Esophagus (tissue), 2 donors: ENCODE results near the gene CEMIP. TPM values are rescaled to one million over a fixed set of nuclear protein-coding genes. Genes with fewer than 3 reads are reported as not detected.

Experiments used
- H3K27ac ChIP-seq, 2 donors: one replicate each; pipeline ENCODE4 v1.5.1; 2013; ENCODE audit warnings: low read depth in 2 of 2, mild to moderate bottlenecking in 2 of 2, inconsistent platforms in 1 of 2, low read length in 1 of 2, moderate library complexity in 1 of 2
- H3K27me3 ChIP-seq, 2 donors: one replicate each; pipeline ENCODE4 v1.6.1; 2013; ENCODE audit warnings: low read length in 2 of 2, control low read depth in 1 of 2, mild to moderate bottlenecking in 1 of 2; ENCODE audit not compliant: insufficient read depth in 2 of 2, control insufficient read depth in 1 of 2
- H3K36me3 ChIP-seq, 2 donors: one replicate each; pipeline ENCODE4 v1.6.1; 2013; ENCODE audit warnings: low read length in 1 of 2; ENCODE audit not compliant: control insufficient read depth in 2 of 2, insufficient read depth in 2 of 2
- H3K4me1 ChIP-seq, 2 donors: one replicate each; pipeline ENCODE4 v1.6.1; 2013; ENCODE audit warnings: low read length in 1 of 2; ENCODE audit not compliant: control insufficient read depth in 2 of 2, insufficient read depth in 2 of 2
- H3K4me3 ChIP-seq, 2 donors: one replicate each; pipeline ENCODE4 v1.5.1; 2013; ENCODE audit warnings: low read length in 2 of 2, mild to moderate bottlenecking in 2 of 2, low read depth in 1 of 2, moderate library complexity in 1 of 2
- H3K9me3 ChIP-seq, 2 donors: one replicate each; pipeline ENCODE4 v1.6.1; 2013; ENCODE audit warnings: mild to moderate bottlenecking in 2 of 2, low read depth in 1 of 2, low read length in 1 of 2, moderate library complexity in 1 of 2; ENCODE audit not compliant: control insufficient read depth in 2 of 2, insufficient read depth in 1 of 2
- WGBS, 2 donors: extraction: QIAGEN DNeasy Blood & Tissue Kit; methylation state at CpG; one replicate each; pipeline ENCODE4 v1.1.7; 2013; 5-methylcytosine and 5-hydroxymethylcytosine counted together
- polyA plus RNA-seq, 2 donors: library from polyadenylated mRNA; stranded (reverse); fragments of 200-250 nt; gene quantifications; one replicate each; pipeline ENCODE4 v1.2.3, GENCODE V29; 2013
- donor health status: healthy with polysubstance abuse.
- donor health status: Bipolar disorder and iron deficiency.

Gene CEMIP
- polyA plus RNA-seq, 2 donors = 2.0 to 2.2 TPM

DNA sequence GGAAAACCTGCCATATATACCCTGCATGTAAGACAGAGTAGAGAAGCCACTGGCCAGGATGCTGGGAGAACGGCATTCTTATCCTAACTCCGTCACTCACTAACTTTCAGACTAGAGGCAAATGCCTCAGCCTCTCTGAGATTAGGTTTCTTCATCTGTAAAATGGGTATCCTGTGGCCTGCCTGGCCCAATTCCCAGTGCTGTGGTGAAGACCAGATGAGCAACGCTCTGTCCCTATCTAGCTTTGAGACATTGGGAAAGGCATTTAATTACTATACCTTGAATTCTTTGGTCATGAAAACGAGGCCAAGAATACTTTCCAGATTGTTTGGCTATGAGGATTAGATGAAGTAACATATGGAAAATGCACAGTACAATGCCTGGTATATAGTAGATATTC lies 35.9 kb downstream of the CEMIP start:
- Histone ChIP-seq H3K4me1 (peaks cover 0 to 2% of the 10 kb centered on the region in 2 donors), H3K9me3 (no peaks in the 10 kb centered on the region), H3K36me3 (no peaks in the 10 kb centered on the region), H3K27me3 (no peaks in the 10 kb centered on the region), H3K27ac (no peak overlapping the region), H3K4me3 (no peak overlapping the region)
- WGBS, 2 donors = 81 to 90% methylated on average over 4 of the region's 4 CpGs

DNA sequence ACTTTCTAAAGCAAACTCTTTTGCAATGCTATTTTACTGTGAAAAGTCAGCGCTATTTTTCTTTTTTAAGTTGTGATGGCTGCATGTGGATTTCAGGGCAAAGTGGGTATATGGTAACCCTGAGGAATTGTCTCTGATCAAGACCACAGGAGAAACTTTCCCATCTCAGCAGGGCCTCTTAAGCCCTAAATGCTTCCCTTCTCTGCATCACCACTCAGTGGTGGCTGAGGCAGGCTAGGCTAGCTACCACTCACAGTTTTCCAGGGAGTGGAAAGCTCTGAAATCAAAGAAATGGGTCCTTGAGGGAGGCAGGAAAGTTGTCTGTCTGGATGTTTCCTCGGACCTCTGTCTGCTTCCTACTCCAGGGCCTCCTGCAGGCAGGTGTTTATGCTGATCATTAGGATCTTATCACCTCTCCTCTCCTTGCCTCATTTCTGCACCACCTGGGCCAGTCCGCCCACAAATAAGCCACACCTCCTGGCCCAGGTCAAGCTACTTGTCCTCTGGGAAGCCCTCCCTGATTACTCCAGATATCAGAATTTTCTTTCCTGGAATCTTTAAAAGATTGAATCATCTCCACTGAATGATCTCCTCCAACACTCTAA lies 37.0 kb downstream of the CEMIP start:
- Histone ChIP-seq H3K4me1 (peaks cover 0 to 2% of the 10 kb centered on the region in 2 donors), H3K4me3 (no peak overlapping the region), H3K27ac (no peak overlapping the region), H3K27me3 (peaks cover 0 to under 1% of the 10 kb centered on the region in 2 donors), H3K36me3 (no peaks in the 10 kb centered on the region), H3K9me3 (no peaks in the 10 kb centered on the region)
- WGBS, 2 donors = 73 to 84% methylated on average over 3 of the region's 3 CpGs

DNA sequence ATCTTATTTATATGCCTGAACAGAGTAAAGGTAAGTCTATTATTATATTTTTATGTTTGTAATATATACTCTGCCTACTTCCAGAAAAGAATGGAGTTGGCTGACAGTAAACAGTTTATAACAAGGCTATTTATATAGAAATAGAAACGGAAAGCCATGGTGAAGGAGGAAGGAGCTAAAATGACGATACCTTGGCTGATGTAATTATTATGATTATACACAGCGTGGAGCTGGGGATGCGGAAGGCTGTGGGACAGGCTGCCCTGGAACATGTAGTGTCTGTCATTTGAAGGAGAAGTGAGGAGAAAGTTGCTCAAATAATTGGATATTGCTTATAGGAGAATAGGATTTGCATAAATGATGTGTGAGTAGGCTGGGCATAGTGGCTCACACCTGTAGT lies 37.8 kb downstream of the CEMIP start:
- Histone ChIP-seq H3K36me3 (no peaks in the 10 kb centered on the region), H3K27me3 (peaks cover 0 to 3% of the 10 kb centered on the region in 2 donors), H3K9me3 (no peaks in the 10 kb centered on the region), H3K27ac (no peak overlapping the region), H3K4me3 (no peak overlapping the region), H3K4me1 (peaks cover 0 to 2% of the 10 kb centered on the region in 2 donors)
- 60 to 62% methylated on average over 4 of the region's 4 CpGs for WGBS, 2 donors

DNA sequence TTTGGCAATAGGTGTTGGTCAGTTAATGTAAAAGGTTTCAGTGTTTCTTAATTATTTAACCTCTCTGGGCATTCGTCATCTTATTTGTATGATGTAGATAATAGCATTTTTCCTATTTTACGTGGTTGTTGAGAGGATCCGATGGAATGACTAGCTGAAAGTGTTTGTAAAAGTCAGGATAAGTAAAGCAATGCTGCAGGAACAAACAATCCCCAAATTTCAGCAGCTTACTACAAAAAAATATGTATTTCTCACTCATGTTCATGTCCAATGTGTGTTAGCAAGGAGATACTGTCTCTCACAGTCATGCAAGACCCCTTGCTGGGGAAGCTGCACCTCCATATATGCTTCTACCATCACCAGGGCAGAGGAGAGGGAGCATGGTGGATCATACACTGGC lies 38.7 kb downstream of the CEMIP start:
- H3K27ac ChIP-seq = no peak overlapping the region
- no peaks in the 10 kb centered on the region for H3K36me3 ChIP-seq
- peaks cover 0 to 2% of the 10 kb centered on the region in 2 donors for H3K4me1 ChIP-seq
- H3K9me3 ChIP-seq = no peaks in the 10 kb centered on the region
- peaks cover 0 to 3% of the 10 kb centered on the region in 2 donors for H3K27me3 ChIP-seq
- 89 to 96% methylated on average over 3 of the region's 3 CpGs for WGBS, 2 donors
- H3K4me3 ChIP-seq = no peak overlapping the region

DNA sequence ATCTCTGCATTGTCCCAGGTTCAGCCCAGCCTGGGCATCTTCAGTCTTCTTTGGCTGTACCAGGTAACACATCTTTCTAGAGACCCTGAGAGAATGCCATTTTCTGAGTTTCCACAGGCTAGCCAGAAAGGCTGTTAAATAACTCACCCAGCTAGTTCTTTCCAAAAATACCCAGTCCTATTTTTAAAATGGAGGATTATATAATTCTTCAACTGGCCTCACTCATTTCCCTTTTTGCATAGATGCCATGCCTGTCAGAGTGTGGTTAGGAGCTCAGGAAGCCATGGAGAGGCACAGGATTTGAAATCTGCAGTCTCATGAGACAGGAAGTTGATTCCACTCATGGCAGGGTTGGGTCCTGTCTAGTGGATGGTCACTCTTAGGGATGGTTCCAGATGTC lies 39.8 kb downstream of the CEMIP start:
- peaks cover 0 to 3% of the 10 kb centered on the region in 2 donors for H3K27me3 ChIP-seq
- no peak overlapping the region for H3K4me3 ChIP-seq
- H3K36me3 ChIP-seq = no peaks in the 10 kb centered on the region
- peaks cover 0 to 2% of the 10 kb centered on the region in 2 donors for H3K4me1 ChIP-seq
- H3K27ac ChIP-seq = no peak overlapping the region
- no peaks in the 10 kb centered on the region for H3K9me3 ChIP-seq

DNA sequence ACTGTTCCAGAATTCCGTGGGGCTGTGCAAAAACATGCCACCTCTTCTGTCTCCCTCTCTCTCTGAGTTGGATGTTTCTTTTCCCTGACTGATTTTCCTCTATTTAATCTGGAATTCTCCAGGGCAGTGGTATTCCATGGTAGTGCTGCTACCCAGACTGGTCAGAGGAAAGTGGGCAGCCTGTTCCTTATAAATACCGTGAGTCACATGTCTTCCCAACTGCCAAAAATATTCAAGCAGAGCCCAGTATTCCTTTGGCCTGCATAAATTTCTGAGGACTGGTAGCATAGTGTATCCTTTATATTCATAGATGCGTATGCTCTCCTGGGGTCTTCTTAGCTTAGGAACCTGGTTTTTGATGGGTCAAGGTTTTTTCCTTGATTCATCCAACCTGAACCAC lies 40.9 kb downstream of the CEMIP start:
- H3K36me3 ChIP-seq = no peaks in the 10 kb centered on the region
- no peaks in the 10 kb centered on the region for H3K9me3 ChIP-seq
- H3K27ac ChIP-seq = no peak overlapping the region
- H3K4me1 ChIP-seq = peaks cover 0 to 2% of the 10 kb centered on the region in 2 donors
- H3K27me3 ChIP-seq = peaks cover 0 to 3% of the 10 kb centered on the region in 2 donors
- no peak overlapping the region for H3K4me3 ChIP-seq
- 69 to 77% methylated on average over 3 of the region's 3 CpGs for WGBS, 2 donors

DNA sequence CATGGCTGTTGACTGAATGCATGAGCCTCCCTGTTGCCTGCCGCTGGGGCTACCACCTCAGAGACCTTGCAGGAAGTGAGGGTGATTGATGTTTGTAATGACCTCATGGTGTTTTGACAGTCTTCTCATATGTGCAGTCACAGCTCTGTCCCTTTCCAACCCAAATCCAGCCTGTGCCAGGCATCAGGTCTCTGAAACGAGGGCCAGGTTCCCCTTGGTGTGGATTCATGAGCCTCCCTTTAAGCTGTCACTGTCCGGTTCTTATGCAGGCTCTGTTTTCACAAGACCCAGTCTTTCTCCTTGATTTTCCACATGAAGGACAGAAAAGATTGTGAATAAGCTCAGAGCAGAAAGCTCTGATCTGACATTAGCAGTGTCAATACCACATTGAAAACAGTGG lies 43.1 kb downstream of the CEMIP start:
- Histone ChIP-seq H3K4me3 (no peak overlapping the region), H3K27me3 (peaks cover 0 to 3% of the 10 kb centered on the region in 2 donors), H3K9me3 (no peaks in the 10 kb centered on the region), H3K4me1 (no peaks in the 10 kb centered on the region), H3K36me3 (no peaks in the 10 kb centered on the region), H3K27ac (no peak overlapping the region)
- WGBS, 2 donors = 82 to 86% methylated on average over 3 of the region's 3 CpGs

DNA sequence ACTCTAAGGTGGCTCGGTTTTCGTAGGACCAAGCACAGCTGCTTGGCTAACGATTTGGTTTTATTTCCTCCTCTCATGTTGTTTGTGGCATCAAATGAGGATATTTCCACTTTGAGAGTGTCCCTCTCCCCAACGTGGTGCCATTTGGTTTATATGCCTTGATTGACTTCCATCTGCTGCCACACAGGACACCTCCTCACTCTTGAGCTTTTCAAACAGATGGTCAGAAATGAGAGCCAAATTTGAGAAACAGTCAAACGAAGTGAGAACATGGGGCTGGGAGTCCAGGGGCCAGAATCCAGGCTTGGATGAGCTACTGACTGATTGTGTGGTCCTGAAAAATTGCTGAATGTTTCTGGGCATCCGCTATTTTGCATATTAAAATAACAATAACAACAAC lies 43.5 kb downstream of the CEMIP start:
- Histone ChIP-seq H3K9me3 (no peaks in the 10 kb centered on the region), H3K4me3 (no peak overlapping the region), H3K27me3 (peaks cover 0 to 3% of the 10 kb centered on the region in 2 donors), H3K27ac (no peak overlapping the region), H3K4me1 (no peaks in the 10 kb centered on the region), H3K36me3 (no peaks in the 10 kb centered on the region)
- 80% methylated on average over 6 of the region's 6 CpGs for WGBS, 2 donors

DNA sequence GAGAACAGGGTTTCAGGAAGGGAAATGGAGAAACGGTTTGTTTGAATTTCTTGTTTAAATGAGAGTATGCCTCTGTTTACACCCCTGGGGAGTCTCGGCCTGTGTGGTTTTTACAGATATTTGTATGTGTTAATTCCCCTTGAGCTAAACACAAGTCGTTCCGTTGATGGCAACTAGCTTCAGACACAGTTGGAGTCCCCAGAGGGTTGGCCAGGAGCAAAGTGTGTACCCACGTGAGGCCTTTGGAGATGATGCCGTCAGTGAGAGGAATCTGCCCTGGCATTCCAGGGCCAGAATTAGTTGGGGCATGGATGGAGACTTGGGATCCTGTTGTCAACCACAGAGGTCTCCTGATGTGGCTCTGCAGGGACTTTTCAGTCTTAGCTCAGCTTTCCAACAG lies 44.0 kb downstream of the CEMIP start:
- no peaks in the 10 kb centered on the region for H3K9me3 ChIP-seq
- H3K27ac ChIP-seq = no peak overlapping the region
- H3K4me3 ChIP-seq = no peak overlapping the region
- H3K36me3 ChIP-seq = no peaks in the 10 kb centered on the region
- peaks cover 0 to 3% of the 10 kb centered on the region in 2 donors for H3K27me3 ChIP-seq
- H3K4me1 ChIP-seq = no peaks in the 10 kb centered on the region
- 63 to 75% methylated on average over 6 of the region's 6 CpGs for WGBS, 2 donors

DNA sequence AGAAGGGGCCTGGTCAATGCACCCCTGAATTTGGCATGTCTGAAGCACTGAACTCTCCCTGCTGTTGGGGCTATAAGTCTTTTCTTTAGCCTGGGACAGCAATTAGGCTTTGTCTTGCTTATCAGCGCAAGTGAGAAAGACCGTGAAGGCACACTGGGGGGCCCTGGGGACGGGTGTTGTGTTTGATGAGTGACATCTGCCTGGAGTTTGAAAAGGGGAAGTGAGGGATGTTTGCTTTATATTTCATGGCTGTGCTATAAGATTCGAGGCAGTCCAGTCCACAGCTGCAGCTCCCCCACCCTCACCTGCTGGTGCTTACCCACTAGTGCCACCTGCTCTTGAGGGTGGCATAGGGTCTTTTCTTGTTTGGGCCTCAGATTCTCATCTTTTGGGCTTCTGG lies 44.8 kb downstream of the CEMIP start:
- Histone ChIP-seq H3K27me3 (peaks cover 0 to 3% of the 10 kb centered on the region in 2 donors), H3K4me1 (no peaks in the 10 kb centered on the region), H3K9me3 (no peaks in the 10 kb centered on the region), H3K27ac (no peak overlapping the region), H3K4me3 (no peak overlapping the region), H3K36me3 (no peaks in the 10 kb centered on the region)
- WGBS, 2 donors = 80 to 81% methylated on average over 4 of the region's 4 CpGs
